Measurements from ENCODE around the gene C20orf144. TPM values are rescaled to one million over a fixed set of nuclear protein-coding genes. Genes with fewer than 3 reads are reported as not detected.

The C20orf144 gene
- total and polyA plus RNA-seq, 2 experiments from 2014 or later = 0.26 to 0.66 TPM

DNA sequence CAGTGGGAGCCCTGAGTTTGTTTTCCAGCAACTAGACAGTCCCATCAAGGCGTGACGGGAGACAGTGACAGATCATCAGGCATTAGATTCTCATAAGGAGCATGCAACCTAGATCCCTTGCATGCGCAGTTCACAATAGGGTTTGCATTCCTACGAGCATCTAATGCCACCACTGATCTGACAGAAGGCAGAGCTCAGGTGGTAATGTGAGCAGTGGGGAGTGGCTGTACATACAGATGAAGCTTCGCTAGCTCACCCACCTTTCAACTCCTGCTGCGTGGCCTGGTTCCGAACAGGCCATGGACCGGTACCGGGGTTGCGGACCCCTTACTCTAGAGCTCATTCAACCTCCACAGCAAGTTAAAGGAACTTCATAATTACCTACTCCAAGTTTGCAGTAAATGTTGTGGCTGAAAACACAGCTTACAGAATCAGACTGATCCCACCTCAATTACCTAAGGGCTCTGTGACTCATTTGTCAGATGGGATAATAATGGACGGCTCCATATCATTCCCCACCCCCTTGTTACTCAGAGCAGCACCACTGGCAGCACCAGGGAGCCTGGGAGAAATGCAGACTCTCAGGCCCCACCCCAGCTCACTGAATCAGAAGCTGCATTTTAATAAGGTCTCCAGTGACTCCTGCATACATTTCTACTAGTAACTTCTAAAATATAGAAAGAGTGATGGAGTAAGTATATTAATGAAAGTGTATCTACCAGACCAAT lies 42.2 kb downstream of the C20orf144 start:
- H3K27me3 Mint-ChIP-seq (ENCODE audit: insufficient read depth, low read depth, poor library complexity) = peaks cover 11% of the 10 kb centered on the region
- H3K4me2 ChIP-seq = no peak overlapping the region
- H3K27me3 ChIP-seq (ENCODE audit: insufficient read depth) = no peaks in the 10 kb centered on the region
- H3K4me1 Mint-ChIP-seq = peaks cover 4% of the 10 kb centered on the region; the same call in 2 of the 3 replicates
- peaks cover 15% of the 10 kb centered on the region; the same call in 2 of the 3 replicates for H3K36me3 Mint-ChIP-seq (ENCODE audit: low read depth)
- no peaks in the 10 kb centered on the region for H4K20me1 ChIP-seq (replicated peaks; ENCODE audit: insufficient read depth)
- no peaks in the 10 kb centered on the region for H3K36me3 ChIP-seq (ENCODE audit: insufficient read depth)
- TF ChIP-seq ZNF331 (CRISPR knock-in tag; IDR thresholded peaks at IDR 0.05; ENCODE audit: low read depth) (no peak), CREB1 (CRISPR knock-in tag; IDR thresholded peaks at IDR 0.05; ENCODE audit: low read depth) (no peak), ZNF114 (CRISPR knock-in tag; IDR thresholded peaks at IDR 0.05) (no peak), NANOG (IDR thresholded peaks at IDR 0.05; ENCODE audit: borderline replicate concordance) (no peak), EZH2 (IDR thresholded peaks at IDR 0.05; ENCODE audit: low read depth, unreplicated experiment) (no peak), POLR2AphosphoS5 (IDR thresholded peaks at IDR 0.05; ENCODE audit: low read depth) (no peak), EZH2phosphoT487 (IDR thresholded peaks at IDR 0.05; ENCODE audit: unreplicated experiment) (no peak)
- TF ChIP-seq, protein P1, sequence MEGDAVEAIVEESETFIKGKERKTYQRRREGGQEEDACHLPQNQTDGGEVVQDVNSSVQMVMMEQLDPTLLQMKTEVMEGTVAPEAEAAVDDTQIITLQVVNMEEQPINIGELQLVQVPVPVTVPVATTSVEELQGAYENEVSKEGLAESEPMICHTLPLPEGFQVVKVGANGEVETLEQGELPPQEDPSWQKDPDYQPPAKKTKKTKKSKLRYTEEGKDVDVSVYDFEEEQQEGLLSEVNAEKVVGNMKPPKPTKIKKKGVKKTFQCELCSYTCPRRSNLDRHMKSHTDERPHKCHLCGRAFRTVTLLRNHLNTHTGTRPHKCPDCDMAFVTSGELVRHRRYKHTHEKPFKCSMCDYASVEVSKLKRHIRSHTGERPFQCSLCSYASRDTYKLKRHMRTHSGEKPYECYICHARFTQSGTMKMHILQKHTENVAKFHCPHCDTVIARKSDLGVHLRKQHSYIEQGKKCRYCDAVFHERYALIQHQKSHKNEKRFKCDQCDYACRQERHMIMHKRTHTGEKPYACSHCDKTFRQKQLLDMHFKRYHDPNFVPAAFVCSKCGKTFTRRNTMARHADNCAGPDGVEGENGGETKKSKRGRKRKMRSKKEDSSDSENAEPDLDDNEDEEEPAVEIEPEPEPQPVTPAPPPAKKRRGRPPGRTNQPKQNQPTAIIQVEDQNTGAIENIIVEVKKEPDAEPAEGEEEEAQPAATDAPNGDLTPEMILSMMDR (conservative IDR thresholded peaks at IDR 0.05; ENCODE audit: low read depth in 2 of 2) = no peak
- TF ChIP-seq, protein P2, sequence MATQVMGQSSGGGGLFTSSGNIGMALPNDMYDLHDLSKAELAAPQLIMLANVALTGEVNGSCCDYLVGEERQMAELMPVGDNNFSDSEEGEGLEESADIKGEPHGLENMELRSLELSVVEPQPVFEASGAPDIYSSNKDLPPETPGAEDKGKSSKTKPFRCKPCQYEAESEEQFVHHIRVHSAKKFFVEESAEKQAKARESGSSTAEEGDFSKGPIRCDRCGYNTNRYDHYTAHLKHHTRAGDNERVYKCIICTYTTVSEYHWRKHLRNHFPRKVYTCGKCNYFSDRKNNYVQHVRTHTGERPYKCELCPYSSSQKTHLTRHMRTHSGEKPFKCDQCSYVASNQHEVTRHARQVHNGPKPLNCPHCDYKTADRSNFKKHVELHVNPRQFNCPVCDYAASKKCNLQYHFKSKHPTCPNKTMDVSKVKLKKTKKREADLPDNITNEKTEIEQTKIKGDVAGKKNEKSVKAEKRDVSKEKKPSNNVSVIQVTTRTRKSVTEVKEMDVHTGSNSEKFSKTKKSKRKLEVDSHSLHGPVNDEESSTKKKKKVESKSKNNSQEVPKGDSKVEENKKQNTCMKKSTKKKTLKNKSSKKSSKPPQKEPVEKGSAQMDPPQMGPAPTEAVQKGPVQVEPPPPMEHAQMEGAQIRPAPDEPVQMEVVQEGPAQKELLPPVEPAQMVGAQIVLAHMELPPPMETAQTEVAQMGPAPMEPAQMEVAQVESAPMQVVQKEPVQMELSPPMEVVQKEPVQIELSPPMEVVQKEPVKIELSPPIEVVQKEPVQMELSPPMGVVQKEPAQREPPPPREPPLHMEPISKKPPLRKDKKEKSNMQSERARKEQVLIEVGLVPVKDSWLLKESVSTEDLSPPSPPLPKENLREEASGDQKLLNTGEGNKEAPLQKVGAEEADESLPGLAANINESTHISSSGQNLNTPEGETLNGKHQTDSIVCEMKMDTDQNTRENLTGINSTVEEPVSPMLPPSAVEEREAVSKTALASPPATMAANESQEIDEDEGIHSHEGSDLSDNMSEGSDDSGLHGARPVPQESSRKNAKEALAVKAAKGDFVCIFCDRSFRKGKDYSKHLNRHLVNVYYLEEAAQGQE (IDR thresholded peaks at IDR 0.05; ENCODE audit: unreplicated experiment) = no peak
- TF ChIP-seq, protein P3, sequence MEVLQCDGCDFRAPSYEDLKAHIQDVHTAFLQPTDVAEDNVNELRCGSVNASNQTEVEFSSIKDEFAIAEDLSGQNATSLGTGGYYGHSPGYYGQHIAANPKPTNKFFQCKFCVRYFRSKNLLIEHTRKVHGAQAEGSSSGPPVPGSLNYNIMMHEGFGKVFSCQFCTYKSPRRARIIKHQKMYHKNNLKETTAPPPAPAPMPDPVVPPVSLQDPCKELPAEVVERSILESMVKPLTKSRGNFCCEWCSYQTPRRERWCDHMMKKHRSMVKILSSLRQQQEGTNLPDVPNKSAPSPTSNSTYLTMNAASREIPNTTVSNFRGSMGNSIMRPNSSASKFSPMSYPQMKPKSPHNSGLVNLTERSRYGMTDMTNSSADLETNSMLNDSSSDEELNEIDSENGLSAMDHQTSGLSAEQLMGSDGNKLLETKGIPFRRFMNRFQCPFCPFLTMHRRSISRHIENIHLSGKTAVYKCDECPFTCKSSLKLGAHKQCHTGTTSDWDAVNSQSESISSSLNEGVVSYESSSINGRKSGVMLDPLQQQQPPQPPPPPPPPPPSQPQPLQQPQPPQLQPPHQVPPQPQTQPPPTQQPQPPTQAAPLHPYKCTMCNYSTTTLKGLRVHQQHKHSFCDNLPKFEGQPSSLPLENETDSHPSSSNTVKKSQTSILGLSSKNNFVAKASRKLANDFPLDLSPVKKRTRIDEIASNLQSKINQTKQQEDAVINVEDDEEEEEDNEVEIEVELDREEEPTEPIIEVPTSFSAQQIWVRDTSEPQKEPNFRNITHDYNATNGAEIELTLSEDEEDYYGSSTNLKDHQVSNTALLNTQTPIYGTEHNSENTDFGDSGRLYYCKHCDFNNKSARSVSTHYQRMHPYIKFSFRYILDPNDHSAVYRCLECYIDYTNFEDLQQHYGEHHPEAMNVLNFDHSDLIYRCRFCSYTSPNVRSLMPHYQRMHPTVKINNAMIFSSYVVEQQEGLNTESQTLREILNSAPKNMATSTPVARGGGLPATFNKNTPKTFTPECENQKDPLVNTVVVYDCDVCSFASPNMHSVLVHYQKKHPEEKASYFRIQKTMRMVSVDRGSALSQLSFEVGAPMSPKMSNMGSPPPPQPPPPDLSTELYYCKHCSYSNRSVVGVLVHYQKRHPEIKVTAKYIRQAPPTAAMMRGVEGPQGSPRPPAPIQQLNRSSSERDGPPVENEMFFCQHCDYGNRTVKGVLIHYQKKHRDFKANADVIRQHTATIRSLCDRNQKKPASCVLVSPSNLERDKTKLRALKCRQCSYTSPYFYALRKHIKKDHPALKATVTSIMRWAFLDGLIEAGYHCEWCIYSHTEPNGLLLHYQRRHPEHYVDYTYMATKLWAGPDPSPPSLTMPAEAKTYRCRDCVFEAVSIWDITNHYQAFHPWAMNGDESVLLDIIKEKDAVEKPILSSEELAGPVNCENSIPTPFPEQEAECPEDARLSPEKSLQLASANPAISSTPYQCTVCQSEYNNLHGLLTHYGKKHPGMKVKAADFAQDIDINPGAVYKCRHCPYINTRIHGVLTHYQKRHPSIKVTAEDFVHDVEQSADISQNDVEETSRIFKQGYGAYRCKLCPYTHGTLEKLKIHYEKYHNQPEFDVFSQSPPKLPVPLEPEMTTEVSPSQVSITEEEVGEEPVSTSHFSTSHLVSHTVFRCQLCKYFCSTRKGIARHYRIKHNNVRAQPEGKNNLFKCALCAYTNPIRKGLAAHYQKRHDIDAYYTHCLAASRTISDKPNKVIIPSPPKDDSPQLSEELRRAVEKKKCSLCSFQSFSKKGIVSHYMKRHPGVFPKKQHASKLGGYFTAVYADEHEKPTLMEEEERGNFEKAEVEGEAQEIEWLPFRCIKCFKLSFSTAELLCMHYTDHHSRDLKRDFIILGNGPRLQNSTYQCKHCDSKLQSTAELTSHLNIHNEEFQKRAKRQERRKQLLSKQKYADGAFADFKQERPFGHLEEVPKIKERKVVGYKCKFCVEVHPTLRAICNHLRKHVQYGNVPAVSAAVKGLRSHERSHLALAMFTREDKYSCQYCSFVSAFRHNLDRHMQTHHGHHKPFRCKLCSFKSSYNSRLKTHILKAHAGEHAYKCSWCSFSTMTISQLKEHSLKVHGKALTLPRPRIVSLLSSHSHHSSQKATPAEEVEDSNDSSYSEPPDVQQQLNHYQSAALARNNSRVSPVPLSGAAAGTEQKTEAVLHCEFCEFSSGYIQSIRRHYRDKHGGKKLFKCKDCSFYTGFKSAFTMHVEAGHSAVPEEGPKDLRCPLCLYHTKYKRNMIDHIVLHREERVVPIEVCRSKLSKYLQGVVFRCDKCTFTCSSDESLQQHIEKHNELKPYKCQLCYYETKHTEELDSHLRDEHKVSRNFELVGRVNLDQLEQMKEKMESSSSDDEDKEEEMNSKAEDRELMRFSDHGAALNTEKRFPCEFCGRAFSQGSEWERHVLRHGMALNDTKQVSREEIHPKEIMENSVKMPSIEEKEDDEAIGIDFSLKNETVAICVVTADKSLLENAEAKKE (CRISPR knock-in tag; IDR thresholded peaks at IDR 0.05) = no peak
- TF ChIP-seq, protein P4, sequence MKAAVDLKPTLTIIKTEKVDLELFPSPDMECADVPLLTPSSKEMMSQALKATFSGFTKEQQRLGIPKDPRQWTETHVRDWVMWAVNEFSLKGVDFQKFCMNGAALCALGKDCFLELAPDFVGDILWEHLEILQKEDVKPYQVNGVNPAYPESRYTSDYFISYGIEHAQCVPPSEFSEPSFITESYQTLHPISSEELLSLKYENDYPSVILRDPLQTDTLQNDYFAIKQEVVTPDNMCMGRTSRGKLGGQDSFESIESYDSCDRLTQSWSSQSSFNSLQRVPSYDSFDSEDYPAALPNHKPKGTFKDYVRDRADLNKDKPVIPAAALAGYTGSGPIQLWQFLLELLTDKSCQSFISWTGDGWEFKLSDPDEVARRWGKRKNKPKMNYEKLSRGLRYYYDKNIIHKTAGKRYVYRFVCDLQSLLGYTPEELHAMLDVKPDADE (IDR thresholded peaks at IDR 0.05) = no peak
- peaks cover 6% of the 10 kb centered on the region for H3K4me1 ChIP-seq (ENCODE audit: insufficient read depth)
- H3K4me3 ChIP-seq = no peak overlapping the region
- no peak overlapping the region for H2AFZ ChIP-seq
- H3K27ac Mint-ChIP-seq = no peak overlapping the region
- H3F3A ChIP-seq (replicated peaks; ENCODE audit: low read depth) = no peaks in the 10 kb centered on the region
- peaks cover 35% of the 10 kb centered on the region for H3K9me3 Mint-ChIP-seq
- no peak overlapping the region for H3K27ac ChIP-seq (ENCODE audit: low read depth)
- DNase-seq (ENCODE audit: low spot score) (no peak), ATAC-seq (no peak)
- H3K9me2 ChIP-seq (ENCODE audit: insufficient read depth) = no peaks in the 10 kb centered on the region; the same call in 1 of the 2 replicates
- H3K4me3 Mint-ChIP-seq = no peak overlapping the region
- H3K79me2 ChIP-seq (replicated peaks; ENCODE audit: insufficient read depth) = no peaks in the 10 kb centered on the region
